ENCODE results near the gene MIAT. TPM values are rescaled to one million over a fixed set of nuclear protein-coding genes. Genes with fewer than 3 reads are reported as not detected.

The MIAT gene
- total RNA-seq, 2 experiments from 2014 or later = 52.3 to 58.7 TPM

DNA sequence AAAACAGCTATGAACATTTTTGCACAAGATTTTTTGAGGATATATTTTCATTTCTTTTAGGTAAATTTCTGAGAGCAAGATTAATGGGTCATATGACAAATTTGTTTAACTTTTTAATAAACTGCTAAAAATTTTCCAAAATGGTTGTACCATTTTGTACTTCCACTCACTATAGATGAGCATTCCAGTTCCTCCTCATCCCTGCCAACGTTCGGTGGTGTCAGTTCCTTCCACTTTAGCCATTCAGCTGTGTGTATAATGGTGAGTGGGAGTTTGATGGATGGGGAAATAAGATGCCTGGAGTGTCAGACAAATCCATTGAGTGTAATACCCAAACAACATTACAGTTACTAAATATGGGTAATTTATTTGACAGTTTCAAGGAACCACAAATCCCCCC is 49.7 kb downstream of the MIAT start:
- intact Hi-C loops (cut with micrococcal nuclease) = no loop called here
- Mint-ChIP-seq H3K4me1 (ENCODE audit: low read depth) (peaks cover 39% of the 10 kb centered on the region), H3K4me3 (no peak overlapping the region), H3K36me3 (peaks cover 31% of the 10 kb centered on the region), H3K9me3 (peaks cover 6% of the 10 kb centered on the region), H3K27me3 (no peaks in the 10 kb centered on the region), H3K27ac (no peak overlapping the region)
- no peak for DNase-seq
- ChIA-PET POLR2A (interaction anchor here (0.6 kb wide), 1 partner anchor 14 kb away, joined by 3 read pairs; no protein-coding TSS in a partner anchor), CTCF (no interaction called here)

DNA sequence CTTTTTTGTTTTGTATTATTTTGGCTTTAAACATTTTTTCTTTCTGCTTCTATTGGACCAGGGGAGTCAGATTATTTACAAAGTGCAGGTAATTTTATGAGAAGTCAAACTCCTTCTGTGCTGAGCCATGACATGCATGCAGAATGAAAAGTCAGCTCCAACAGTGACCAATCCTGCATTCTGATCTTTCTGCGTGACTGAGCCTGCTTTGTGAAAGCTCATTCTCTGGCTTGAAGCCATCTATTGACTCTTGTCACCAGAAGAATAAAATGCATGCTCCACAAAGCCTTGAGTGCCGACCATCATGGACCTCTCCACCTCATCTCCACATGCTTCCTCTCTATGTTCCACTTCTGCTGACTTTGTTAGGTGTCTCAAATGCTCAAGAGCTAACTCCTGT is 50.2 kb downstream of the MIAT start:
- intact Hi-C loops (cut with micrococcal nuclease) = no loop called here
- POLR2A ChIA-PET = no interaction called here
- CTCF ChIA-PET = interaction anchor here (2.0 kb wide), 1 partner anchor 29 kb away, joined by 4 read pairs; no protein-coding TSS in a partner anchor
- H3K4me1 Mint-ChIP-seq (ENCODE audit: low read depth) = peaks cover 39% of the 10 kb centered on the region
- no peak overlapping the region for H3K27ac Mint-ChIP-seq
- H3K9me3 Mint-ChIP-seq = peaks cover 6% of the 10 kb centered on the region
- DNase-seq = no peak
- no peak overlapping the region for H3K4me3 Mint-ChIP-seq
- H3K36me3 Mint-ChIP-seq = peaks cover 32% of the 10 kb centered on the region
- H3K27me3 Mint-ChIP-seq = no peaks in the 10 kb centered on the region

DNA sequence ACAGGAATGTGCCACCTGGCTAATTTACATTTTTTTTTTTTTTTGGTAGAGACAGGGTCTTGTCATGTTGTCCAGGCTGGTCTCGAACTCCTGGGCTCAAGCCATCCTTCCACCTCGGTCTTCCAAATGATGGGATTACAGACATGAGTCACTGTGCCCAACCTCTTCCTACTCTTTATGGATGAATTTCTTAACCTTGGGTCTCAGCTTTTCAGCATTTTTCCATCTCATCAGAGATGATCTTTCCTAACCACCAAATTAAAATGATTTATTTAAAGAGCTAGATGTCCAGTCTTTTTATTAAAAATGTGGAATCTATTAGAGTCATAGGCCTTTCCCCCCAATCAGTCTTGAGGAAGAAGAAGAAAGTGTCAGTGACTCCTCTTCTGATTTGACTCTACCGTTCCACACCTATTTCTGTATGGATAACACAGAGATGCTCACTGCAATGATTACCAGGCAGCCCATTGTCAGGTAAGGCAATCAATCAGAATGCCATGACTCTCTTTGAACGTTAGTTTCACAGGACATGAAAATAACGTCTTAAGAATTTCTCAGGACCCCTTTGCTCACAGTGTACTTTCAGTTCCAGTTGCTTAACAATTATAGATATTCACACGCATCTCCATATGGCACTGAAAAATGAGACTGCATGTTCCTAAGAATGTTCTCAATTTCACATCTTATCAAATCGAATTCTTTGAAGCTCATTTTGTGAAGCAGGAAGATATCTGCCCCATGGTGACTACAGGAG is 51.0 kb downstream of the MIAT start:
- intact Hi-C loops (cut with micrococcal nuclease) = no loop called here
- Mint-ChIP-seq H3K27ac (no peak overlapping the region), H3K27me3 (no peaks in the 10 kb centered on the region), H3K9me3 (peaks cover 6% of the 10 kb centered on the region), H3K4me3 (no peak overlapping the region), H3K4me1 (ENCODE audit: low read depth) (peaks cover 38% of the 10 kb centered on the region), H3K36me3 (peaks cover 27% of the 10 kb centered on the region)
- no peak for DNase-seq
- ChIA-PET CTCF (interaction anchor here (2.0 kb wide), 1 partner anchor 30 kb away, joined by 4 read pairs; no protein-coding TSS in a partner anchor), POLR2A (no interaction called here)

DNA sequence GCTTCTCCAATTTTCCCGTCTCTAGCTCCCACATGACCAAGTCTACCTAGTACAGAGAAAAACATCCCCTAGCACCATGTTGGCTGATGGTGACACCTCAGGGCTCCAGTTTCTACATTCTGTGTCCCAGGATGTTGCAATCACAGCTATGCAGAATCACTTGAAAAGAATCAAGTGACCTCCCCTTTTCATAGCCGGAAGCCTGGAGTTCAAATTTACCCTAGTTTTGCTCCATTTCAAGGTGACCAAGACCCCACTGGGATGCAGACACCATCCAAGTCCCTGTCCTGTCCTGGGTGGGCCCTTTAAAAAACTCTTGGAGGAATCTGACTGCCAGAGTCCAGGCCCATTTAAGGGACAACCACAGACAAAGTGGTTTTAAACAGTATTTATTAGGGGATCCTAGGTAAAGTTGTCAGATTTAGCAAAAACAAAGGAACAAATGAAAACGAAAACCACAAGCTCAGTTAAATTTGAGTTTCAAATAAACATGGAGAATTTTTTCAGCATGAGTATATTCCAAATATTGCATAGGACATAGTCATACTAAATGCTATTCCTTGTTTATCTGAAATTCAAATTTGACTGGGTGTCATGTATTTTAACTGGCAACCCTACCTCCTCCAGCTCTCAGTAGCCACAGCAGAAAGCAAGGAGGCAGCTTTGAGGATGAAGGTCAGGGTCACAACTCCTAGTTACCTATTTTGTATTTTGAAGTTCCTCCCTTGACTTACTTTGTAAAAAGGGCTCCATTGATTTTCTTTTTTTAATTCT is 52.4 kb downstream of the MIAT start:
- Mint-ChIP-seq H3K27me3 (no peaks in the 10 kb centered on the region), H3K4me1 (ENCODE audit: low read depth) (peaks cover 33% of the 10 kb centered on the region), H3K36me3 (peaks cover 29% of the 10 kb centered on the region), H3K27ac (no peak overlapping the region), H3K4me3 (no peak overlapping the region), H3K9me3 (peaks cover 6% of the 10 kb centered on the region)
- DNase-seq = no peak
- POLR2A ChIA-PET = no interaction called here
- intact Hi-C loops (cut with micrococcal nuclease) = no loop called here
- CTCF ChIA-PET = interaction anchor here (2.0 kb wide), 1 partner anchor 31 kb away, joined by 4 read pairs; no protein-coding TSS in a partner anchor

DNA sequence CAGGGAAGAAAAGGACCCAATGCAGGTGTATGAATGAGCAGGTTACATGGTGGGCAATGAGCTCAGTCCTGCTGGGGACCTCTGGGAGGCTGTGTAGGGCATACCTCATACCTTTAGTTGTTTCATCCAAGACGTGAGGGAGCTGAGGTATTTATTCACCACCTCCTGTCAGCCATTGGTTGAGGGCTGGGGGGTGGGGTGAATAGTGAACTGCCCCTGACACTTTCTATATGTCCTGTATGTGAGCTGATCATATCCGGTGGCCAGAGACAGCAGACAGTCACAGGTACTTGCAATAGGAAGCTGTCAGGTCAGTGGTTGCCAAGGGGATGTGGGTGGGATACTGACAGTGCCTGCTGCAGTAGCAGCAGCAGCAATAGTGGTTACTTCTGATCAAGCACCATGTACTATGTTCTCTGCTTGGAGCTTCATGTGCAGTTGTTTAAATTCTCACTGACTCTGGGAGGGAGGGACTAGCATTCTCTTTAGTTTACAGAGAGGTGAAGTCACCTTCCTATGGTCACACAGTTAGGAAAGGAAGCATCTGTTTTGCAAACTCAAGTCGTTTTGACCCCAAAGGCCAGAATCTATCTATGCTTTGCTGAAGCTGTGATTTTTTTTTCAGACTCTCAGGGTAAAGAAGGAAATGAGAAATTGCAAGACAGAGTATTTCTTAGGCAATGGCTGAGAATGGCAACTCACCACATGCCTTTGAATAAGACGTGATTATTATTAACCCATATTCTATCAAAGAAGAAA is 54.0 kb downstream of the MIAT start:
- POLR2A ChIA-PET = no interaction called here
- Mint-ChIP-seq H3K4me3 (no peak overlapping the region), H3K9me3 (peaks cover 6% of the 10 kb centered on the region), H3K36me3 (peaks cover 24% of the 10 kb centered on the region), H3K27ac (no peak overlapping the region), H3K27me3 (no peaks in the 10 kb centered on the region), H3K4me1 (ENCODE audit: low read depth) (peaks cover 24% of the 10 kb centered on the region)
- intact Hi-C loops (cut with micrococcal nuclease) = no loop called here
- CTCF ChIA-PET = interaction anchor here (1.0 kb wide), 1 partner anchor 33 kb away, joined by 3 read pairs; no protein-coding TSS in a partner anchor
- no peak for DNase-seq

DNA sequence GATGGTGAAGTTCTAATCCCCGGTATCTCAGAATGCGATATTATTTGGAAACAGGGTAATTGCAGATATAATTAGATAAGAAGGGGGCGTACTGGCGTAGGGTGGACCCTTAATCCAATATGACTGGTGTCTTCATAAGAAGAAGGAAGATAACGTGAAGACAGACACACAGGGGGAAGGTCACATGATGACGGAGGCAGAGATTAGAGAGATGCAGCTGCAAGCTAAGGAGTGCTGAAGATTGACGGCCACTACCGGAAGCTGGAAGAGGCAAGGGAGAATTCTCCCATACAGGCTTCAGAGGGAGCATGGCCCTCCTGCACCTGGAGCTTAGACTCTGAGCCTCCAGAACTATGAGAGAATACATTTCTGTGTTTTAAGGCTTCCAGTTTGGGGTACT is 54.8 kb downstream of the MIAT start:
- Mint-ChIP-seq H3K36me3 (peaks cover 20% of the 10 kb centered on the region), H3K27ac (no peak overlapping the region)
- CTCF ChIA-PET = no interaction called here

DNA sequence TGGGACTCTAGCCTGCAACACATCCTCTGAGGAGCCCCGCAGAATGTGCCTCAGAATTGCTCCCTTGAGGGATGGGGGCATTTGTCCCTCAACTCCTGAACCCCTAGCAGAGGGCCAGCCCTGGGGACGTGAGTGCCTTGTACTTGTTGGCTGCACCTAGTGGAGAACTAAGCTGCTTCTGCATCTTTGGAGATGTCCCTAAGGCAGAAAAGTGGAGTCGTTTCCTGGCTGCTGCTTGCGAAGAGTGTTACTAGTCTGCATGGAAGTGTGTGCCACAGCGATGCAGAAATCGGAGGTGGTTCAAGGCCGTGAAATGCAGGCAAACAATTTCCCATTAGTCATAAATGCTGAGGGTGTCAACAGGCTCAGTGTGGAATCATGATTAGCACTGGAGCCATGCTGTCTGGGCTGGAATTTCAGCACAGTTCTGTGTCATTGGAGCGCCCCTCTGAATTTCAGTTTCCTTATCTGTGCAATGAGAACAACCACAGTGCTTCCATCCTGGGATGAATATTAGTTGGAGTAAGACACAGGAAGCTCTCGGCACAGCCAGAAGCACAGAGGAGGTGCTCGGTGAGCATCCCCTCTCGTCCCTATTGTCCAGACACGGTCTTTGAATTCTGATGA is 56.5 kb downstream of the MIAT start:
- POLR2A ChIA-PET = no interaction called here
- CTCF ChIA-PET = interaction anchor here (1.4 kb wide), 1 partner anchor 35 kb away, joined by 4 read pairs; no protein-coding TSS in a partner anchor

More for the DNA sequence above, 54.8 kb downstream of the MIAT start:
- Mint-ChIP-seq H3K27me3 (no peaks in the 10 kb centered on the region), H3K9me3 (peaks cover under 1% of the 10 kb centered on the region), H3K4me1 (ENCODE audit: low read depth) (peaks cover 24% of the 10 kb centered on the region), H3K4me3 (no peak overlapping the region)
- POLR2A ChIA-PET = no interaction called here
- intact Hi-C loops (cut with micrococcal nuclease) = no loop called here
- no peak for DNase-seq

DNA sequence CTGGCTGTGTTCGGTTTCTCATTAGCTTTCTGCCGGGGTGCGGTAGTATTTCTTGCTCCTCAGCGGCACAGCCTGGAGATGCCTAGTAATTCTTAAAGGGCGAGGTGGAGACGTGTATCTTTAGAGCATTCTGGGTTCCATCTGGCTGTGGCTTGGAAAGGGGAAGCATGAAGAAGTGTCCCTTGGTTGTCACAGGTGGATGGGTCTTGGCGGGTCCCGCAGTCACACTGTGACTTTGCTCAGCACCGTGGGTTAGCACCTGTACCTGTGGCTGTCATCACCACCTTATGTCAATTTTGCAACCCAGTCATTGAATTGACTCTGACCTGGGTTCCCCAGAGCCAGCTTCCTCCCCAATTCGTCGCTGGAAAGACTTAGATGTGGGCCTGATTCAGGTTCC is 57.6 kb downstream of the MIAT start:
- intact Hi-C loops (cut with micrococcal nuclease) = no loop called here
- POLR2A ChIA-PET = no interaction called here
- no peak for DNase-seq
- no peak overlapping the region for H3K27ac Mint-ChIP-seq
- H3K4me3 Mint-ChIP-seq = no peak overlapping the region
- CTCF ChIA-PET = interaction anchor here (1.4 kb wide), 1 partner anchor 36 kb away, joined by 4 read pairs; no protein-coding TSS in a partner anchor
- peaks cover 15% of the 10 kb centered on the region for H3K4me1 Mint-ChIP-seq (ENCODE audit: low read depth)
- H3K9me3 Mint-ChIP-seq = no peaks in the 10 kb centered on the region
- H3K27me3 Mint-ChIP-seq = no peaks in the 10 kb centered on the region
- H3K36me3 Mint-ChIP-seq = peaks cover 18% of the 10 kb centered on the region

More for the DNA sequence above, 56.5 kb downstream of the MIAT start:
- Mint-ChIP-seq H3K27me3 (no peaks in the 10 kb centered on the region), H3K27ac (no peak overlapping the region), H3K9me3 (no peaks in the 10 kb centered on the region), H3K4me3 (no peak overlapping the region), H3K4me1 (ENCODE audit: low read depth) (peaks cover 18% of the 10 kb centered on the region), H3K36me3 (peaks cover 14% of the 10 kb centered on the region)
- no peak for DNase-seq
- intact Hi-C loops (cut with micrococcal nuclease) = no loop called here

DNA sequence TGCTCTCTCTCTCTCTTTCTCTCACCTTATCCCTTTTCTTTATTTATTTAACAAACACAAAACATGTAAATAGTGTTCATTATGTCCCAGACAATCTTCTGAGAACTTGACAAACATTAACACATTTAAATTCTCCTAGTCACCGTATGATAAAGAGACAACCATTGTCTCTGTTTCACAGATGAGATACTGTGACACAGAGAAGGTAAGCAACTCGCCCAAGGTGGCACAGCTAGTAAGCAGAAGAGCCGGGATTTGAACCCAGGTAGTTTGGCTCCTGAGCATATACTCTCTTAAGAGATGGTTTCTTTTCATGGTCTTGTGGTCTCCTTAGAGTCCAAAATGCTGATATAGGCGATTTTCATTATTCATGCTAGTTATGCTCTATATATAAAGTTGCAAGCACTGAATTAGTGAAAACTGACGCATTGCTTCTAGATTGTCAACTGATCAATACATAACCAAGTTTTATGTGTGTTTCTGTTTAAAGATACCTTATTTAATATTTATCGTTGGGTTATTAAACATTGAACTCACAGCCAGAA is 58.1 kb downstream of the MIAT start:
- H3K27me3 Mint-ChIP-seq = no peaks in the 10 kb centered on the region
- POLR2A ChIA-PET = no interaction called here
- H3K4me1 Mint-ChIP-seq (ENCODE audit: low read depth) = peaks cover 13% of the 10 kb centered on the region
- no peak overlapping the region for H3K4me3 Mint-ChIP-seq
- DNase-seq = no peak
- H3K9me3 Mint-ChIP-seq = no peaks in the 10 kb centered on the region
- CTCF ChIA-PET = no interaction called here
- H3K27ac Mint-ChIP-seq = no peak overlapping the region
- intact Hi-C loops (cut with micrococcal nuclease) = no loop called here
- H3K36me3 Mint-ChIP-seq = peaks cover 21% of the 10 kb centered on the region

DNA sequence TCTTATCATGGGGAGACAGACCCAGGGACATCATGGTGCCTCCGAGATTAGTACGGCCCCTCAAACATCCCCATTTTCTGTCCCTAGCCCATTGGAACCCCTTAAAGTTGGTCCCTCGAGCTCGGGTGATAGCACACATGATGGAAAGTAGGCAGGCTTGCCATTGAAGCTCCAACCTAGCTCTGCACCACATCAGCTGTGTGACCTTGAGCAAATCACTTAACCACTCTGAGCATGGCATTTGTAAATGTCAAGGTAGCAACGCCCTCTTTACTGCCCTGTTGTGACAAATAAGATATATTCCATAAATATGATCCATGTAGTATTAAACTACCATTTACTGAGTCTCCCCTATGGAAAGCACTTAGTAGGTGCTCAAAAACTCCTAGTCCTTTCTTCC is 61.1 kb downstream of the MIAT start:
- CTCF ChIA-PET = no interaction called here
- intact Hi-C loops (cut with micrococcal nuclease) = no loop called here
- H3K27me3 Mint-ChIP-seq = no peaks in the 10 kb centered on the region
- POLR2A ChIA-PET = no interaction called here
- peaks cover 1% of the 10 kb centered on the region for H3K4me1 Mint-ChIP-seq (ENCODE audit: low read depth)
- H3K27ac Mint-ChIP-seq = no peak overlapping the region
- no peak for DNase-seq
- no peaks in the 10 kb centered on the region for H3K9me3 Mint-ChIP-seq
- H3K4me3 Mint-ChIP-seq = no peak overlapping the region
- H3K36me3 Mint-ChIP-seq = peaks cover 23% of the 10 kb centered on the region

DNA sequence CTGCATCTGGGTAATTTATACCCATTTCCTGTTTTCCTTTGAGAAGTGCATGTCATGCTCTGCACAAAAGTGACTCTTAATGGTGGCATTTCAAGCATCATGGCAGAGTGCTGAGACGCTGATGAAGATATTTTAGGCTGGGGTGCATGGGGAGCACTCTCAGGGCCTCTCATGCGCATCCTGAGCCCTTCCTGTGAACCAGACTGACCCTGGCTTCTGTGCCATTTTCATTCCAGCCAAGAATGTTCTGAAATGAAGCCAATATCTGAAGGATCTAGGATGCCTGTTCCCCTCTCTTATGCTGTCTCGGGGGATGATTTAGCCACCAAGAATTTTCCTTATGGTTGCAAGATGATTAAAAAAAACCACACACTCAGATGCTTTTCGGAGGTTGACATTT is 61.5 kb downstream of the MIAT start:
- Mint-ChIP-seq H3K9me3 (no peaks in the 10 kb centered on the region), H3K4me3 (no peak overlapping the region), H3K27ac (no peak overlapping the region), H3K36me3 (peaks cover 24% of the 10 kb centered on the region), H3K4me1 (ENCODE audit: low read depth) (no peaks in the 10 kb centered on the region), H3K27me3 (no peaks in the 10 kb centered on the region)
- POLR2A ChIA-PET = no interaction called here
- intact Hi-C loops (cut with micrococcal nuclease) = no loop called here
- CTCF ChIA-PET = no interaction called here
- no peak for DNase-seq
